ENCODE measurements around the gene ANKZF1.
A peak's percentile ranks its signal among the peaks of the same experiment; 100 is the strongest.

Gene ANKZF1

GRCh38 chr2:219204425-219205164, 25.0 kb upstream of the ANKZF1 start:
- H3K4me1 ChIP-seq (ENCODE audit: insufficient read depth, low read length): peaks cover 5% of the 10 kb centered on the region; the same call in 1 of the 2 replicates
- H3K9ac ChIP-seq (ENCODE audit: low read depth, low read length): no peak overlapping the region
- H3K9me3 ChIP-seq (ENCODE audit: control insufficient read depth, insufficient read depth, low read length): no peaks in the 10 kb centered on the region
- no peaks in the 10 kb centered on the region; the same call in 1 of the 2 replicates for H3K36me3 ChIP-seq (ENCODE audit: insufficient read depth, low read length)

DNA sequence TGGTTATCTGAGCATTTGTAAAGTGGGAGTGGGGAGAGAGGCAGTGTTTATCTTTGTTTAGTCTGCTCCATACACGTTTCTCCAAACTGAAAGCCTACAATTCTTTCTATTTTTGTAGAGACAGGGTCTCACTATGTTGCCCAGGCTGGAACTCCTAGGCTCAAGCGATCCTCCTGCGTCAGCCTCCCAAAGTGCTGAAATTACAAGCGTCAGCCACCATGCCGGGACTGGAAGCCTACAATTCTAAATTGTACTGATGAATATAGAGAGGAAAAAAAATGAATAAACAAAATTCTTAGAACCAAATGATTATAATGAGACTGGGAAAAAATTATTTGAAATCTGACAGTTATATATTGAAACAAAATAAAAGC, 24.5 kb upstream of the ANKZF1 start:
- no peak overlapping the region for H3K9ac ChIP-seq (ENCODE audit: low read depth, low read length)
- H3K4me1 ChIP-seq (ENCODE audit: insufficient read depth, low read length): peaks cover 5% of the 10 kb centered on the region; the same call in 1 of the 2 replicates
- no peaks in the 10 kb centered on the region for H3K9me3 ChIP-seq (ENCODE audit: control insufficient read depth, insufficient read depth, low read length)
- H3K36me3 ChIP-seq (ENCODE audit: insufficient read depth, low read length): no peaks in the 10 kb centered on the region; the same call in 1 of the 2 replicates

- H3K4me1 ChIP-seq (ENCODE audit: insufficient read depth, low read length): peaks cover 5% of the 10 kb centered on the region; the same call in 1 of the 2 replicates
- H3K36me3 ChIP-seq (ENCODE audit: insufficient read depth, low read length): no peaks in the 10 kb centered on the region; the same call in 1 of the 2 replicates
- no peaks in the 10 kb centered on the region for H3K9me3 ChIP-seq (ENCODE audit: control insufficient read depth, insufficient read depth, low read length)
- H3K9ac ChIP-seq (ENCODE audit: low read depth, low read length): peak overlapping the region; percentile 95
Measured at GRCh38 chr2:219205981-219206327, 23.7 kb upstream of the ANKZF1 start.

DNA sequence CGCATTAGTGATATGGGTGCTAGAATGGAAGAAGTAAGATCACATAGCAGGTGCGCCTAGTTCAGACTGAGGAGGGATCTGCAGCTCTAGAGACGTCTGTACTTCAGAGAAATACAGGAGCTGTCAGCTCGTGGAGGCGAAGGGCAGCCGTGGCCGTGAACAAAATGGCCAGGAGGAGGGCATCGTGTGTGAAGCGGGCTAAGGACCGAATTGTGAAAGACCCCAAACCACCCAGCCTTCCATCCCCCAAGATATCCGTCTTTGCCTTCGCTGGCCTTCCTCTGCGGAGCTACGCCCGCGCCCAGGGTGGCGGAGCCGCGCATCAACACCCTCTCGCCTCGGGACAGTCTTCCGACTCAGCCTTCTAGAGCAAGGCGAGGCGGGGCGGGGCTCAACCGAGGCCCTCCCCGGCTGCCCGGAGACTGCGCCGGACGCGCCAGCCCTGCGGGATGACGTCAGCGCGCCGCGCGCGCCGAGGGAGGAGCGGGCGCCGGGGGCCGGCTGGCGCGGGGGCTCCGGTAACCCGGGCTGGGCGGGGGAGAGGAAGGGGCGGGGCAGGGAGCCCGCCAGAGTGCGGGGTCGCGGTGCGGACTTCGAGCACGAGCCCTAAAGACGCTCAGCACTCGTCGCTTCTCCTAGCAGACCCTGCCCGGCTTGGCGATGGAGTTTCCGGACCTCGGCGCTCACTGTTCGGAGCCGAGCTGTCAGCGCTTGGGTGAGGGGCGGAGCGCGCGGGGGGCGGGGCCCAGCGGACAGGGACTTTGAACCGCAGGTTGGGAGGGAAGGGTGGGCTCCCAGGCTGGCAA, 23.1 kb upstream of the ANKZF1 start, which contains the start of gene ZFAND2B:
Gene ZFAND2B, plus strand, starts transcription at position 455 of the 806 bp plus-strand sequence. Its CDS starts 206 bp downstream, at position 661.
- Histone ChIP-seq H3K4me1 (ENCODE audit: insufficient read depth, low read length) (peaks cover 5% of the 10 kb centered on the region; the same call in 1 of the 2 replicates), H3K9me3 (ENCODE audit: control insufficient read depth, insufficient read depth, low read length) (no peaks in the 10 kb centered on the region), H3K36me3 (ENCODE audit: insufficient read depth, low read length) (no peaks in the 10 kb centered on the region; the same call in 1 of the 2 replicates), H3K9ac (ENCODE audit: low read depth, low read length) (peak within 1 kb of the TSS; percentile 95)

GRCh38 chr2:219207134-219207883, 22.3 kb upstream of the ANKZF1 start:
- Histone ChIP-seq H3K9me3 (ENCODE audit: control insufficient read depth, insufficient read depth, low read length) (no peaks in the 10 kb centered on the region), H3K36me3 (ENCODE audit: insufficient read depth, low read length) (no peaks in the 10 kb centered on the region; the same call in 1 of the 2 replicates), H3K9ac (ENCODE audit: low read depth, low read length) (peak overlapping the region; percentile 95), H3K4me1 (ENCODE audit: insufficient read depth, low read length) (peaks cover 5% of the 10 kb centered on the region; the same call in 1 of the 2 replicates)

- Histone ChIP-seq H3K36me3 (ENCODE audit: insufficient read depth, low read length) (no peaks in the 10 kb centered on the region; the same call in 1 of the 2 replicates), H3K9ac (ENCODE audit: low read depth, low read length) (no peak overlapping the region), H3K9me3 (ENCODE audit: control insufficient read depth, insufficient read depth, low read length) (no peaks in the 10 kb centered on the region), H3K4me1 (ENCODE audit: insufficient read depth, low read length) (peaks cover 5% of the 10 kb centered on the region; the same call in 1 of the 2 replicates)
Measured at GRCh38 chr2:219207884-219208740, 21.5 kb upstream of the ANKZF1 start.

DNA sequence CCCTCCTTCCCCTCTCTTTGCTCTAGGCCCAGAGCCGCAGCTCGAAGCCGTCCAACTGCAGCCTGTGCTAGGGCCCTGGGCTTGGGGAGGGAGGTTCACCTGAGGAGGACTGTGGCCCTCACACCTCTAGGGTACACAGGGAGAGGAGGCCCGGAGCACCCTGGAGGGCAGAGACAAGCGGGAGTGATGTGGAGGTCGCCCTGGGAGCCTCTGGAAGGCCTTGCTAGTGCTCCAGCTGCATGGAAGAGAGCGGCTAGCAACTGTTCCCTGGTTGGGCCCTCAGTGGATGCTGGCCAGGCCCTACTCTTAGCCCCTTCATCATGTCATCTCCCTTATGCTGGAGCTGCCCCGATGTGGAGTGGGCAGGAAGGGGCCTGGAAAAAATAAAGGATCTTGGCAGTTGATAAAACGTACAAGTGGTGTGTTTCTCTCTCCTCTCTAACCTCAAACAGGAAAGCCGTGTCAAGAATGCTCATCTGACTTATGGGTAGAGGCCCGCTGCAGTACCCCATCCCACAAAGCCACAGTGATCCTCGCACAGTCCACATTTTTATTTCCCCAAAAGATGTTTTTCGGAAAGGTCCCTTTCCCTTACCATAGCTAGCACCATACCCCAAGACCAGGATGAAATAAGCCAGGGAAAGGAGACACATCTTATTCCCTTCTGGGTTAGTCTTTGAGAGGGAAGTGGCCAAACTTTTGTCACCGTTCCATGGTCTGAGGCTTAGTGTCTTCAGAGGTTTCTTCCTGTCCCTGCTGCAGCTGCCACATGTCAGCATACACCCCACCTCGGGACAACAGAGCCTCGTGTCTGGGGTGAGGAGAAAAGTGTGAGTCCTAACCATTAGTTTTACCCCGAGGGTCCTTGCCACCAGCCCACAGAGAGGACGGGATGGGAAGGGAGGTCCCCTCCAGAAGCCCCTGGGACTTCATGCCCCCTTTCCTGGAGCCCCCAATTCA, 20.1 kb upstream of the ANKZF1 start:
- no peak overlapping the region for H3K9ac ChIP-seq (ENCODE audit: low read depth, low read length)
- H3K4me1 ChIP-seq (ENCODE audit: insufficient read depth, low read length): peaks cover 5% of the 10 kb centered on the region; the same call in 1 of the 2 replicates
- no peaks in the 10 kb centered on the region for H3K9me3 ChIP-seq (ENCODE audit: control insufficient read depth, insufficient read depth, low read length)
- peaks cover 5% of the 10 kb centered on the region for H3K36me3 ChIP-seq (ENCODE audit: insufficient read depth, low read length)

- Histone ChIP-seq H3K4me1 (ENCODE audit: insufficient read depth, low read length) (peaks cover 5% of the 10 kb centered on the region; the same call in 1 of the 2 replicates), H3K9me3 (ENCODE audit: control insufficient read depth, insufficient read depth, low read length) (no peaks in the 10 kb centered on the region), H3K9ac (ENCODE audit: low read depth, low read length) (no peak overlapping the region), H3K36me3 (ENCODE audit: insufficient read depth, low read length) (peaks cover 8% of the 10 kb centered on the region)
Measured at GRCh38 chr2:219210196-219210885, 19.3 kb upstream of the ANKZF1 start.

DNA sequence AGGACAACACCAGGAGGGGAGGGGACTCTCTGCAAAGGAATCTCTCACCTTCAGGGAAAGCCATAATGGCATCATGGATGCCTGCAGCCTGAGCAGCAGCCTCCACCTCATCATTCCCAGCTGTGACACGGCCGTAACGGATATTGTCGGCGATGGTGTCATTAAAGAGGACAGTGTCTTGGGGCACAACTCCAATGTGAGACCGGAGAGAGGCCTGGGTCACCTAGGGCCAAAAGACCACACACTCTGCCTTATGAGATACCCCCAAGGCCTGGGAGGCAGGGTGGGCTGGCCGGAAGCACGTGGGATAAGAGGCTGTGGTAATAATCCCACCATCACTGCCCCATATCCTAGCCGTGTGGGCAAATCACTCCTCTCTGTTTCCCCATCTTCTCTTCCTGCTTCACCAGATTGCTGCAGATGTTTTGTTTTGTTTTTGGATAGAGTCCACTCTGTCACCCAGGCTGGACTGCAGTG, 18.7 kb upstream of the ANKZF1 start:
- Histone ChIP-seq H3K9ac (ENCODE audit: low read depth, low read length) (no peak overlapping the region), H3K36me3 (ENCODE audit: insufficient read depth, low read length) (peaks cover 8% of the 10 kb centered on the region)

GRCh38 chr2:219213026-219213415, 16.6 kb upstream of the ANKZF1 start:
- H3K4me1 ChIP-seq (ENCODE audit: insufficient read depth, low read length): peaks cover 8% of the 10 kb centered on the region; the same call in 1 of the 2 replicates
- peaks cover 8% of the 10 kb centered on the region for H3K36me3 ChIP-seq (ENCODE audit: insufficient read depth, low read length)
- H3K9ac ChIP-seq (ENCODE audit: low read depth, low read length): no peak overlapping the region

More for the DNA sequence above, 18.7 kb upstream of the ANKZF1 start:
- H3K9me3 ChIP-seq (ENCODE audit: control insufficient read depth, insufficient read depth, low read length): no peaks in the 10 kb centered on the region
- peaks cover 5% of the 10 kb centered on the region; the same call in 1 of the 2 replicates for H3K4me1 ChIP-seq (ENCODE audit: insufficient read depth, low read length)

GRCh38 chr2:219213486-219214071, 16.0 kb upstream of the ANKZF1 start:
- peaks cover 8% of the 10 kb centered on the region; the same call in 1 of the 2 replicates for H3K4me1 ChIP-seq (ENCODE audit: insufficient read depth, low read length)
- H3K9me3 ChIP-seq (ENCODE audit: control insufficient read depth, insufficient read depth, low read length): no peaks in the 10 kb centered on the region
- no peak overlapping the region for H3K9ac ChIP-seq (ENCODE audit: low read depth, low read length)
- peaks cover 8% of the 10 kb centered on the region for H3K36me3 ChIP-seq (ENCODE audit: insufficient read depth, low read length)

More at GRCh38 chr2:219213026-219213415, 16.6 kb upstream of the ANKZF1 start:
- no peaks in the 10 kb centered on the region for H3K9me3 ChIP-seq (ENCODE audit: control insufficient read depth, insufficient read depth, low read length)
